Measurements from ENCODE around the gene ZNF621. TPM values are rescaled to one million over a fixed set of nuclear protein-coding genes. Genes with fewer than 3 reads are reported as not detected.
"Not testable (repeated sequence)": the region's sequence is repeated elsewhere in the genome, so short reads cannot be mapped to it uniquely, and the experiment has no call there.

The ZNF621 gene
- polyA plus RNA-seq, 2 of the 4 experiments (the other 2 are of a cell fraction): 6.8 to 16.1 TPM

DNA sequence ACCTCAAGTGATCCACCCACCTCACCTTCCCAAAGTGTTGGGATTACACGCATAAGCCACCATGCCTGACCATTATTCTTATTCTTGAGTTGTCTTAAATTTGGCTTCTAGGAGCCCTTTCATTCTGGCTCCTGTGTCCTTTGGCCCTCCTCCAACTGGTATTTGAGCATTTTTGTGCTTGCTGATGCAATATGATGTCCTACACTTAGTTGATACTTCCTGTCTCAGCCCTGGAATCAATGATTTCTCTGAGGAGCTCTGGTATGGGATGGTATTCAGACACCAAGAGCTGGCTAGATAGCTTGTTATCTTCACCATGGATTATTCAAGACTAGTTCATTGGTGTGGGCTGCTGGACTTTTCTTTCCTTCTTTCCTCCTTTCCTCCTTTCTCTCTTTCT, 25.4 kb downstream of the ZNF621 start (continued):
- TF ChIP-seq, protein P1, sequence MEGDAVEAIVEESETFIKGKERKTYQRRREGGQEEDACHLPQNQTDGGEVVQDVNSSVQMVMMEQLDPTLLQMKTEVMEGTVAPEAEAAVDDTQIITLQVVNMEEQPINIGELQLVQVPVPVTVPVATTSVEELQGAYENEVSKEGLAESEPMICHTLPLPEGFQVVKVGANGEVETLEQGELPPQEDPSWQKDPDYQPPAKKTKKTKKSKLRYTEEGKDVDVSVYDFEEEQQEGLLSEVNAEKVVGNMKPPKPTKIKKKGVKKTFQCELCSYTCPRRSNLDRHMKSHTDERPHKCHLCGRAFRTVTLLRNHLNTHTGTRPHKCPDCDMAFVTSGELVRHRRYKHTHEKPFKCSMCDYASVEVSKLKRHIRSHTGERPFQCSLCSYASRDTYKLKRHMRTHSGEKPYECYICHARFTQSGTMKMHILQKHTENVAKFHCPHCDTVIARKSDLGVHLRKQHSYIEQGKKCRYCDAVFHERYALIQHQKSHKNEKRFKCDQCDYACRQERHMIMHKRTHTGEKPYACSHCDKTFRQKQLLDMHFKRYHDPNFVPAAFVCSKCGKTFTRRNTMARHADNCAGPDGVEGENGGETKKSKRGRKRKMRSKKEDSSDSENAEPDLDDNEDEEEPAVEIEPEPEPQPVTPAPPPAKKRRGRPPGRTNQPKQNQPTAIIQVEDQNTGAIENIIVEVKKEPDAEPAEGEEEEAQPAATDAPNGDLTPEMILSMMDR (IDR thresholded peaks at IDR 0.05): no peak
- TF ChIP-seq, protein P2, sequence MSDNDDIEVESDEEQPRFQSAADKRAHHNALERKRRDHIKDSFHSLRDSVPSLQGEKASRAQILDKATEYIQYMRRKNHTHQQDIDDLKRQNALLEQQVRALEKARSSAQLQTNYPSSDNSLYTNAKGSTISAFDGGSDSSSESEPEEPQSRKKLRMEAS (IDR thresholded peaks at IDR 0.05): no peak
- TF ChIP-seq FOXS1 (CRISPR knock-in tag; IDR thresholded peaks at IDR 0.05): no peak
- no peak for TF ChIP-seq BHLHE40 (IDR thresholded peaks at IDR 0.05; ENCODE audit: low read depth, low read length)
- TF ChIP-seq NFE2L2 (conservative IDR thresholded peaks at IDR 0.05; ENCODE audit: low read length): no peak
- TF ChIP-seq POLR2AphosphoS2 (conservative IDR thresholded peaks at IDR 0.05; ENCODE audit: low read length): no peak

GRCh38 chr3:40557575-40558161, 32.9 kb downstream of the ZNF621 start:
- Histone ChIP-seq H3K27ac (no peak overlapping the region), H3K4me2 (no peak overlapping the region), H3K4me1 (no peaks in the 10 kb centered on the region), H3K9me3 (no peaks in the 10 kb centered on the region), H3K4me3 (no peak overlapping the region)
- no peak for TF ChIP-seq NPAS2 (CRISPR knock-in tag; IDR thresholded peaks at IDR 0.05; ENCODE audit: borderline replicate concordance)
- WGBS (ENCODE audit: missing lambda C conversion rate): 74% methylated on average over 7 of the region's 7 CpGs
- DNase-seq (ENCODE audit: low read depth in 1 of 2, low spot score in 1 of 2) (no peak), FAIRE-seq (no peak), ATAC-seq (no peak)
- CTCF ChIA-PET: interaction anchor here (0.7 kb wide), 1 partner anchor 728 kb away, joined by 3 read pairs; no protein-coding TSS in a partner anchor
- POLR2A ChIA-PET: no interaction called here

DNA sequence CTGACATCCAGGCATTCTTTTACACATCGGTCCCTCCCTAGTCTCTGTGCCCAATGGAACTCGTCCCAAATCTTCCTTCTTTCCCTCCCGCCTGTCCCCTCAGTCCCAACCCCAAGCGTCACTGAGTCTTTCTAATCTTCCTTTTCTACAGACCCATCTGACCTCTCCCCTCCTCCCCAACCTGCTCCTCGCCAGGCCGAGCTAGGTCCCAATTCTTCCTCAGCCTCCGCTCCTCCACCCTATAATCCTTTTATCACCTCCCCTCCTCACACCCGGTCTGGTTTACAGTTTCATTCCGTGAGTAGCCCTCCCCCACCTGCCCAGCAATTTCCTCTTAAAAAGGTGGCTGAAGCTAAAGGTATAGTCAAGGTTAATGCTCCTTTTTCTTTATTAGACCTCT, 37.7 kb downstream of the ZNF621 start:
- DNase-seq (ENCODE audit: low read depth in 1 of 2, low spot score in 1 of 2); H3K27ac ChIP-seq; H3K4me1 ChIP-seq; CTCF ChIA-PET; POLR2A ChIA-PET; FAIRE-seq; H3K4me2 ChIP-seq; ATAC-seq; H3K4me3 ChIP-seq; H3K9me3 ChIP-seq: not testable (repeated sequence)
- 73% methylated on average over 9 of the region's 9 CpGs for whole genome bisulfite sequencing (ENCODE audit: missing lambda C conversion rate)

DNA sequence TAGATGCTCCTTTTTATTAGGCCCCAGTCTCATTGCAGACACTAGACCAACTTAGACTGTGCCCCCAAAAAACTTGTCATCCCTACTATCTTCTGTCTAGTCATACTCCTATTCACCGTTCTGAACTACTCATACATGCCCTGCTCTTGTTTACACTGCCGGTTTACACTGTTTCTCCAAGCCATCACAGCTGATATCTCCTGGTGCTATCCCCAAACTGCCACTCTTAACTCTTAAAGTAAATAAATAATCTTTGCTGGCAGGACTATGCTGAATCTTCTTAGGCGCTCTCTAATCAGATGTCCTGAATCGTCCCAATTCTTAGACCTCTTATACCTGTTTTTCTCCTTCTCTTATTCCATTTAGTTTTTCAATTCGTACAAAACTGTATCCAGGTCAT, 40.9 kb downstream of the ZNF621 start:
- WGBS (ENCODE audit: missing lambda C conversion rate): 55% methylated on average over 5 of the region's 5 CpGs
- H3K27ac ChIP-seq; POLR2A ChIA-PET; FAIRE-seq; CTCF ChIA-PET; DNase-seq (ENCODE audit: low read depth in 1 of 2, low spot score in 1 of 2); ATAC-seq; H3K9me3 ChIP-seq; H3K4me1 ChIP-seq; H3K4me3 ChIP-seq; H3K4me2 ChIP-seq: not testable (repeated sequence)

DNA sequence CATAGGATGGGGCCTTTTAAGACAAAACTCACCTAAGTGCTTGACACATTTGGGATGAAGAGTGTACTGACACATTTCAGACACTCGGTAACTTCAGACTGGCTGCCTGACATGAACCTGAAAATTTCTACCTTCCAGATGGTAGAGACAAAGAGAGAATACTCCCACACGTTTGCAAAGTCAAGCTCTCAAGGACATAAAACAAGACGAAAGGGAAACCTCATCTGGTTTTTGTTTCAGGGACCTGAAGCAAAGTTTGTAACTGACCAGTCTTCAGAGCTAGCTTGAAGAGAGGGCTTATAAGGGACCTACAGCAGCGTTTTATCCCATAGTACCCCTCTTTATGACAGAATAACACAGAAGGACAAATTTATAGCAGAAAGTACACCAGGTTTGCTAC, 41.9 kb downstream of the ZNF621 start:
- WGBS (ENCODE audit: missing lambda C conversion rate): 31% methylated on average over 4 of the region's 4 CpGs
- no peaks in the 10 kb centered on the region for H3K4me1 ChIP-seq
- FAIRE-seq (no peak), ATAC-seq (no peak), DNase-seq (ENCODE audit: low read depth in 1 of 2, low spot score in 1 of 2) (no peak)
- no peak overlapping the region for H3K4me2 ChIP-seq
- no peak overlapping the region for H3K27ac ChIP-seq
- ChIA-PET CTCF (interaction anchor here (1.3 to 3.9 kb wide), 2 partner anchors 14 to 17 kb away, joined by 4 to 14 read pairs; no protein-coding TSS in a partner anchor), POLR2A (no interaction called here)
- TF ChIP-seq BHLHE40 (IDR thresholded peaks at IDR 0.05; ENCODE audit: low read depth, low read length) (no peak), KDM1A (IDR thresholded peaks at IDR 0.05; ENCODE audit: low read depth) (no peak), CBX8 (IDR thresholded peaks at IDR 0.05) (no peak), ZFP36 (IDR thresholded peaks at IDR 0.05; ENCODE audit: borderline replicate concordance, partially characterized antibody) (no peak), CBX2 (IDR thresholded peaks at IDR 0.05; ENCODE audit: borderline replicate concordance, low read depth) (no peak), CEBPB (IDR thresholded peaks at IDR 0.05) (no peak), HOXA7 (CRISPR knock-in tag; IDR thresholded peaks at IDR 0.05) (no peak), EP300 (IDR thresholded peaks at IDR 0.05) (no peak), NR3C1 (IDR thresholded peaks at IDR 0.05) (no peak), SMC3 (IDR thresholded peaks at IDR 0.05) (no peak), ZNF302 (CRISPR knock-in tag; IDR thresholded peaks at IDR 0.05) (no peak), FOXS1 (CRISPR knock-in tag; IDR thresholded peaks at IDR 0.05) (no peak), JUN (IDR thresholded peaks at IDR 0.05) (no peak), HMGXB4 (CRISPR knock-in tag; IDR thresholded peaks at IDR 0.05; ENCODE audit: borderline replicate concordance) (no peak), EHMT2 (IDR thresholded peaks at IDR 0.05; ENCODE audit: low read depth) (no peak), SREBF2 (IDR thresholded peaks at IDR 0.05) (no peak), POLR2AphosphoS2 (conservative IDR thresholded peaks at IDR 0.05; ENCODE audit: low read length) (no peak), RCOR1 (IDR thresholded peaks at IDR 0.05; ENCODE audit: low read depth, low read length) (no peak), FOSL2 (IDR thresholded peaks at IDR 0.05) (no peak), FOSL2 (CRISPR knock-in tag; IDR thresholded peaks at IDR 0.05) (no peak), ZSCAN20 (CRISPR knock-in tag; IDR thresholded peaks at IDR 0.05) (no peak)
- H3K4me3 ChIP-seq: no peak overlapping the region
- H3K9me3 ChIP-seq: peaks cover 4% of the 10 kb centered on the region; the same call in 1 of the 3 replicates
